Hepatocyte (in vitro differentiated cells): ENCODE data around the gene PDZK1. TPM values are rescaled to one million over a fixed set of nuclear protein-coding genes. Genes with fewer than 3 reads are reported as not detected.
A peak's percentile ranks its signal among the peaks of the same experiment; 100 is the strongest.

Experiments used
- DNase-seq: peaks from one replicate; pipeline ENCODE4 v3.0.0-alpha.2; 2016; ENCODE audit warnings: low spot score
- H2AFZ ChIP-seq: fragments of 200-600 bp; sonication (generic); 2 replicates; pipeline ENCODE4 v1.6.0; 2016; ENCODE audit warnings: antibody characterized with exemption, mild to moderate bottlenecking
- H3K27ac ChIP-seq: fragments of 200-600 bp; sonication (generic); 2 replicates; pipeline ENCODE4 v1.5.1; 2016; ENCODE audit warnings: mild to moderate bottlenecking
- H3K27me3 ChIP-seq: fragments of 200-600 bp; sonication (generic); 2 replicates; pipeline ENCODE4 v1.6.1; 2016
- H3K36me3 ChIP-seq: fragments of 200-600 bp; sonication (generic); replicated peaks from 2 replicates; pipeline ENCODE4 v1.5.1; 2016; ENCODE audit warnings: low read depth; ENCODE audit not compliant: insufficient read depth
- H3K4me1 ChIP-seq: fragments of 200-600 bp; sonication (generic); 2 replicates; pipeline ENCODE4 v1.5.1; 2016; ENCODE audit warnings: mild to moderate bottlenecking, moderate library complexity; ENCODE audit not compliant: insufficient read depth
- H3K4me2 ChIP-seq: fragments of 200-600 bp; sonication (generic); 2 replicates; pipeline ENCODE4 v1.6.0; 2016
- H3K4me3 ChIP-seq: fragments of 200-600 bp; sonication (generic); 2 replicates; pipeline ENCODE4 v1.5.1; 2016; ENCODE audit warnings: mild to moderate bottlenecking
- H3K79me2 ChIP-seq: fragments of 200-600 bp; sonication (generic); 2 replicates; pipeline ENCODE4 v1.6.0; 2017; ENCODE audit warnings: mild to moderate bottlenecking
- H3K9me2 ChIP-seq: fragments of 200-600 bp; sonication (generic); replicated peaks from 2 replicates; pipeline ENCODE4 v1.6.0; 2017; ENCODE audit warnings: mild to moderate bottlenecking; ENCODE audit not compliant: insufficient read depth
- H3K9me3 ChIP-seq: fragments of 200-600 bp; sonication (generic); 2 replicates; pipeline ENCODE4 v1.5.1; 2016; ENCODE audit warnings: low read depth, mild to moderate bottlenecking
- H4K20me1 ChIP-seq: fragments of 200-600 bp; sonication (generic); 2 replicates; pipeline ENCODE4 v1.6.0; 2016; ENCODE audit warnings: mild to moderate bottlenecking; ENCODE audit not compliant: insufficient read depth, poor library complexity, severe bottlenecking
- EZH2 ChIP-seq: fragments of 200-600 bp; sonication (generic); IDR thresholded peaks from 2 replicates; pipeline ENCODE4 v1.6.1; 2016; ENCODE audit warnings: antibody characterized with exemption, mild to moderate bottlenecking, borderline replicate concordance
- EZH2phosphoT487 ChIP-seq: fragments of 200-600 bp; sonication (generic); IDR thresholded peaks from one replicate; pipeline ENCODE4 v1.6.1; 2018; ENCODE audit warnings: antibody characterized with exemption, mild to moderate bottlenecking, low read depth, moderate library complexity; ENCODE audit not compliant: unreplicated experiment, severe bottlenecking
- WGBS: methylation state at CpG from one replicate; pipeline ENCODE4 v1.1.6; 2016; ENCODE audit warnings: low lambda C conversion rate; ENCODE audit errors: missing lambda C conversion rate; 5-methylcytosine and 5-hydroxymethylcytosine counted together
- polyA plus RNA-seq: library from polyadenylated mRNA; unstranded; fragments of >200 nt; fragmentation: Nextera tagmentation; extraction: Ambion mirVana; gene quantifications from 2 replicates; pipeline ENCODE4 v1.2.1, GENCODE V29; 2016
- total RNA-seq: library from RNA; depleted of rRNA; stranded (reverse); fragments of >200 nt; gene quantifications from 2 replicates; pipeline ENCODE4 v1.2.3, GENCODE V29; 2014
- TF ChIP-seq, protein P1 (sequence below): fragments of 200-600 bp; sonication (generic); IDR thresholded peaks from 2 replicates; pipeline ENCODE4 v1.5.1; 2016; ENCODE audit warnings: antibody characterized with exemption, mild to moderate bottlenecking; ENCODE audit not compliant: poor library complexity

PDZK1 gene
- total and polyA plus RNA-seq, 2 experiments from 2014 or later: 44.1 to 50.5 TPM

DNA sequence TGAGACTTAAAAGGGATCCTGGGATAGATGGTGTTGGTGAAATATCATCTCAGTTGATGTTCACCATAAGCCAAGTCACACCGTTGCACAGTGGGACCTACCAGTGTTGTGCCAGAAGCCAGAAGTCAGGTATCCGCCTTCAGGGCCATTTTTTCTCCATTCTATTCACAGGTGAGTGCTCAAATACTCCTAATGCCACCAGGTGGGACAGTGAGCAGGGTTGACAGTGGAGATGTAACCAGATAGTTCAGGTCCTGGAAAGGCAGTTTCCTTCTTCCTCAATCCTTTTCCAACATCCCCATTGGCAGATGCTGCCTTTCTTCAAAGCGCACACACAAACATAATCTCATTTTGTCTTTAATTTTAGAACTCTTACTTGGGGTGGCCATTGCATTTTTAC lies 23.7 kb upstream of the PDZK1 start:
- no peak for DNase-seq
- Histone ChIP-seq H3K27me3 (no peaks in the 10 kb centered on the region), H3K9me3 (no peaks in the 10 kb centered on the region), H2AFZ (no peak overlapping the region), H3K79me2 (no peaks in the 10 kb centered on the region), H3K4me3 (no peak overlapping the region), H3K27ac (no peak overlapping the region), H3K9me2 (no peaks in the 10 kb centered on the region), H3K36me3 (no peaks in the 10 kb centered on the region), H4K20me1 (no peaks in the 10 kb centered on the region), H3K4me2 (no peak overlapping the region), H3K4me1 (no peaks in the 10 kb centered on the region)
- WGBS: 98% methylated on average over 3 of the region's 3 CpGs
- TF ChIP-seq EZH2phosphoT487 (no peak), EZH2 (no peak)
- TF ChIP-seq, protein P1, sequence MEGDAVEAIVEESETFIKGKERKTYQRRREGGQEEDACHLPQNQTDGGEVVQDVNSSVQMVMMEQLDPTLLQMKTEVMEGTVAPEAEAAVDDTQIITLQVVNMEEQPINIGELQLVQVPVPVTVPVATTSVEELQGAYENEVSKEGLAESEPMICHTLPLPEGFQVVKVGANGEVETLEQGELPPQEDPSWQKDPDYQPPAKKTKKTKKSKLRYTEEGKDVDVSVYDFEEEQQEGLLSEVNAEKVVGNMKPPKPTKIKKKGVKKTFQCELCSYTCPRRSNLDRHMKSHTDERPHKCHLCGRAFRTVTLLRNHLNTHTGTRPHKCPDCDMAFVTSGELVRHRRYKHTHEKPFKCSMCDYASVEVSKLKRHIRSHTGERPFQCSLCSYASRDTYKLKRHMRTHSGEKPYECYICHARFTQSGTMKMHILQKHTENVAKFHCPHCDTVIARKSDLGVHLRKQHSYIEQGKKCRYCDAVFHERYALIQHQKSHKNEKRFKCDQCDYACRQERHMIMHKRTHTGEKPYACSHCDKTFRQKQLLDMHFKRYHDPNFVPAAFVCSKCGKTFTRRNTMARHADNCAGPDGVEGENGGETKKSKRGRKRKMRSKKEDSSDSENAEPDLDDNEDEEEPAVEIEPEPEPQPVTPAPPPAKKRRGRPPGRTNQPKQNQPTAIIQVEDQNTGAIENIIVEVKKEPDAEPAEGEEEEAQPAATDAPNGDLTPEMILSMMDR: no peak

DNA sequence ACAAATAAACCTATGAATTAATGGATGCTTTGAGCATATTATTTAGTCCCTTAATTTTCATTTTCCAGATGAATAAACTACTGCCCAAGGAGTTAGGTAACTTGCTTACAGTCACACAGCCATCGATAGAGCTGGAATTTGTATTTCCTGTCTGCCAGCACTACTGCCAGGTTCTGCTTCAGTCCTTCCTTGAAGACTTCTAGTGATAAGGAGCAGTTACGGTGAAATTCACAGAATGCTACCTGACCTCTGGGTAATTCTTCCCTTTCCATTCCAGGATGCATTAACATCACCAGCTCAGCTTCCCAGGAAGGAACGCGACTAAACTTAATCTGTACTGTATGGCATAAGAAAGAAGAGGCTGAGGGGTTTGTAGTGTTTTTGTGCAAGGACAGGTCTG lies 23.3 kb upstream of the PDZK1 start:
- no peaks in the 10 kb centered on the region for H3K36me3 ChIP-seq
- no peaks in the 10 kb centered on the region for H3K27me3 ChIP-seq
- 83% methylated on average over 4 of the region's 4 CpGs for WGBS
- peak overlapping the region; percentile 6 for H3K27ac ChIP-seq
- no peak overlapping the region for H3K4me3 ChIP-seq
- H3K4me2 ChIP-seq: no peak overlapping the region
- H2AFZ ChIP-seq: no peak overlapping the region
- H3K4me1 ChIP-seq: no peaks in the 10 kb centered on the region
- H4K20me1 ChIP-seq: no peaks in the 10 kb centered on the region
- TF ChIP-seq EZH2phosphoT487 (no peak), EZH2 (no peak)
- TF ChIP-seq, protein P1: no peak
- H3K79me2 ChIP-seq: no peaks in the 10 kb centered on the region
- no peaks in the 10 kb centered on the region for H3K9me3 ChIP-seq
- no peak for DNase-seq
- H3K9me2 ChIP-seq: no peaks in the 10 kb centered on the region

GRCh38 chr1:145729666-145730436 lies 22.7 kb upstream of the PDZK1 start:
- no peak overlapping the region for H3K4me2 ChIP-seq
- no peaks in the 10 kb centered on the region for H4K20me1 ChIP-seq
- DNase-seq: no peak
- H3K9me2 ChIP-seq: no peaks in the 10 kb centered on the region
- peak overlapping the region; percentile 6 for H3K27ac ChIP-seq
- H3K79me2 ChIP-seq: no peaks in the 10 kb centered on the region
- no peaks in the 10 kb centered on the region for H3K27me3 ChIP-seq
- H2AFZ ChIP-seq: no peak overlapping the region
- H3K4me1 ChIP-seq: no peaks in the 10 kb centered on the region
- no peak overlapping the region for H3K4me3 ChIP-seq
- no peaks in the 10 kb centered on the region for H3K36me3 ChIP-seq
- WGBS: 84% methylated on average over 5 of the region's 5 CpGs
- no peaks in the 10 kb centered on the region for H3K9me3 ChIP-seq
- TF ChIP-seq EZH2phosphoT487 (no peak), EZH2 (no peak)
- TF ChIP-seq, protein P1: no peak
